GM18519 (cell line): ENCODE data around the gene FSIP2.
"Not testable (repeated sequence)": the region's sequence is repeated elsewhere in the genome, so short reads cannot be mapped to it uniquely, and the experiment has no call there.

ENCODE experiments used
- ATAC-seq: cut with Tn5 transposase; IDR thresholded peaks from one replicate; pipeline ENCODE4 v1.9.1; 2021; ENCODE audit warnings: mild to moderate bottlenecking, moderate library complexity; ENCODE audit not compliant: unreplicated experiment, low FRiP score

FSIP2 gene

GRCh38 chr2:185806783-185807182 is 68.2 kb downstream of the FSIP2 start:
- no peak for ATAC-seq

- ATAC-seq, result no peak
These were observed 68.7 kb downstream of the FSIP2 start for GRCh38 chr2:185807351-185807750.

- no peak for ATAC-seq
These were observed 73.0 kb downstream of the FSIP2 start for GRCh38 chr2:185811580-185811979.

GRCh38 chr2:185813707-185814106 is 75.1 kb downstream of the FSIP2 start:
- no peak for ATAC-seq

GRCh38 chr2:185817991-185818390 is 79.4 kb downstream of the FSIP2 start:
- ATAC-seq, result no peak

DNA sequence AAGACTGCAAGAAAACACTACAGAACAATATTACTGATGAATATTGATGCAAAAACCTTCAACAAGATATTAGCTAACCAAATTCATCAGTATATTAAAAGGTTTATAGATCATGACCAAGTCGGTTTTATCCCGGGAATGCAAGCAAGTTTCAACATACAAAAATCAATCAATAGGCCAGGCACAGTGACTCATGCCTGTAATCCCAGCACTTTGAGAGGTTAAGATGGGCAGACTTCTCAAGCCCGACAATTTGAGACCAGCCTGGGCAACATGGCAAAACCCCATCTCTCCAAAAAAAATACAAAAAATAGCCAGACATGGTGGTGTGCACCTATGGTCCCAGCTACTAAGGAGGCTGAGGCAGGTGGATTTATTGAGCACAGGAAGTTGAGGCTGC is 82.9 kb downstream of the FSIP2 start:
- ATAC-seq, result no peak

DNA sequence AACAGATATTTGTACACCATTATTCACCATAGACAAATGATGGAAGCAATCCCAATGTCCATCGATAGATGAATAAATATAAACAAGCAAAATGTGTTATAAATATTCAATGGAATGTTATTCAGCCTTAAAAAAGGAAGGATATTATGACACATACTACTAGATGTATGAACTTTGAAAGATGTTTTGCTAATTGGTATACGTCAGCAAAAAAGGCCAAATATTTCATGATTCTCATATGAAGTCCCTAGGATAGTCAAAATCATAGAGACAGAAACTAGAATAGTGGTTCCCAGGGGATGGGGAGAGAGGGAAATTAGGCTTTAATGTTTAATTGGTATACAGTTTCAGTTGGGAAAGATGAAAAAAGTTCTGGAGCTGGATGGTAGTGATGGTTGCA is 85.2 kb downstream of the FSIP2 start:
- no peak for ATAC-seq

DNA sequence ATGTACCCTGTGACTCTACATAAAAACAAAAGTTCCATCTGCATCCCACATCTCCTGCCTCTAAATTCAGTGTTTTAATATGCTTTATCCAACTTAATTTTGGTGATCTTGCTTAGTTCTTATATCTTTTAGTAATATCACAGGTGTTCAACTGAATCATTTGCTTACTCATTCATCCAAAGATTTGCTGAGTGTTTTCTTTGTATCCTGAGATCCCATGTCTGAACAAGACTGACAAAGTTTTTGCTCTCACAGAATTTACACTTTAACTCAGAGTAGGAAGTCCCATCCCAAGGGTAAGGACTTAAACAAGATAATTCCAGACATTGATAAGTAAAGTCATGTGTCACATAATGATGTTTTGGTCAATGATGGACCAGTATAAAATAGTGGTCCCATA is 87.0 kb downstream of the FSIP2 start:
- no peak for ATAC-seq

DNA sequence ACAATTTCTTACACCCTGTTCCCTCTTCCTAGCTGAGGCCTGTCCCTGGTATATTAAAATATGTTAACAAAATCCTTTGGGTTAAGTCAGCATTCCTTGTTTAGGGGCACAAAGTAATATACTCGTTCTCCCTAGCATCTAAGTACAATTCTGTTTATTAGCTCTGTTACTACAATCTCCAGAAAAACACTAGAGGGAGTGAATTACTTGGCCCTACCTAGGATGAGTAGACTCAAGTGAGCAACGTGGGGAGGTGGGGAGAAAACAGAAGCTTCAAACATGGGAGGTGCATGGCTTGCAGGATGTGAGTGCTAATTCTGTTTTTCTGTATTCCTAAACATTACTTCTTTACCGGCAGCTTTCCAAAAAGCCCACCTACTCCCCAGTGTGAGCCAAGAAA is 89.7 kb downstream of the FSIP2 start:
- ATAC-seq, result no peak

GRCh38 chr2:185833864-185834263 is 95.3 kb downstream of the FSIP2 start:
- ATAC-seq, result no peak

GRCh38 chr2:185835974-185836373 is 97.4 kb downstream of the FSIP2 start:
- no peak for ATAC-seq

- no peak for ATAC-seq
These were observed 116.3 kb downstream of the FSIP2 start for GRCh38 chr2:185854885-185855284.

- no peak for ATAC-seq
These were observed 119.1 kb downstream of the FSIP2 start for GRCh38 chr2:185857691-185858090.

GRCh38 chr2:185859506-185859905 is 120.9 kb downstream of the FSIP2 start:
- no peak for ATAC-seq

- no peak for ATAC-seq
These were observed 121.7 kb downstream of the FSIP2 start for GRCh38 chr2:185860321-185860720.

DNA sequence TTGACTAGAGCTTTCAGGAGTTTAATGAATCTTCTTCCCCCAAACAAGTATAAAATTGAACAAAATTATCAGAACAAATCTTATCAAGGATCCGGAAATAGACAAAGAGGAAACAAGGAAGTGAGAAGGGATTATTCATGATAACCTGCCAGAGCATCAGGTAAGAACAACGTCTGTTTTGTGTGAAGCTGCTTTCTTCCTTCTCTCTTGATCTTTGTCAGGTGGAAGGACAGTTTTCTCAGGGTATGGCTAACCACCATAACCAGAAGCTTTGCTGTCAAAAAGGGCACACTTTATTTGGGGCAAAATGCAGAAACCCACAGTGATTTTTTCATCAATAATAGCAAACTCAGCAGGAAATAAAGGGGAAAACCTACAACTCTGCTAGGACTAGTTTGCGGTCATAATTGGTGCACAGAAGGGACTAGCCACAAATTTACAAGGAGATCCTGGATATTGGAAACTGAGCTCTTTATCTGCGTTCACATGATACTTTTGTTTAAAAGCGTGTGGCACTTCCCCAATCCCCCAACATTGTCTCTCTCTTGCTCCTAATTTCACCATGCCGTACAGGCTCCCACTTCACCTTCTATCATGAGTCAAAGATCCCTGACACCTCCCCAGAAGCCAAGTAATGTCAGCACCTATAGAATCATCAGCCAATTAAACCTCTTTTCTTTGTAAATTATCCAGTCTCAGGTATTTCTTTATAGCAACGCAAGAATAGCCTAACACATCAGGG is 124.2 kb downstream of the FSIP2 start:
- no peak for ATAC-seq

GRCh38 chr2:185864468-185865260 is 126.1 kb downstream of the FSIP2 start:
- ATAC-seq, result not testable (repeated sequence)

GRCh38 chr2:185875136-185875931 is 136.7 kb downstream of the FSIP2 start:
- ATAC-seq, result no peak

DNA sequence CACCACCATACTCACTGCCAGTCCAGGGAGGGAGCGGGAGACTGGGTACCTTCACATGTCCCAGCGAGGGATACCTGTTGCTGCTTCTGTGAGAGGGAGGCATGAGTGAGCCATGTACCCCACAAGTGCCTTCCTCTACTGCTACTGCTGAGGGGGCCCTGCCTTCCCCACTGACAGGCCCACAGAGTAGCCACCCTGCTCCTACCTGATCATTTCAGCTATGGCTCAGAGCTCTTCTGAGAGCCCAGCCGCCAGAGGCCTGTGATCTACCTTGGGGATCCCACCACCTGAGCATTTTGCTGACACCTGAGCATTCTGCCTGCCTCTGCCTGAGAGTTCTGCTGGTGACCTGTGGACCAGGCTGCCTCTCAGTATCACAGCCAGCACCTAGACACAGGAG is 137.6 kb downstream of the FSIP2 start:
- no peak for ATAC-seq

- no peak for ATAC-seq
These were observed 141.8 kb downstream of the FSIP2 start for GRCh38 chr2:185880396-185880795.
